ENCODE measurements around the gene SELENOI.
A peak's percentile ranks its signal among the peaks of the same experiment; 100 is the strongest.
"Not testable (repeated sequence)": the region's sequence is repeated elsewhere in the genome, so short reads cannot be mapped to it uniquely, and the experiment has no call there.

SELENOI gene

DNA sequence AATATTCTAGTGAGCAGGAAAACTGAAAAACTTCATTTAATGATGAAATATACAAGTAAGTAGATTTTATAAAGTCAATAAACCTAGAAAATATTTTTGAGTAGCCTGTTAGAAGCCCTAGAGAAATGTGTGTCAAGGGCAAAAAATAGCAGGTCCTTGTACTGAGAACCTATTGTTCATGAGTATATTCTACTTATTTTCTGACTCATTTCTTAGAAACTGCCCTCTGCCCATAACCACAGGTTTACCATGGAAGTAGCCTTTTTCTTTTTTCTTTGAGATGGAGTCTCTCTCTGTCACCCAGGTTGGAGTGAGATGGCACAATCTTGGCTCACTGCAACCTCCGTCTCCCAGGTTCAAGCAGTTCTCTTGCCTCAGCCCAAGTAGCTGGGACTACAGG lies 19.4 kb upstream of the SELENOI start:
- no peak for DNase-seq (ENCODE audit: low read depth in 2 of 2)

DNA sequence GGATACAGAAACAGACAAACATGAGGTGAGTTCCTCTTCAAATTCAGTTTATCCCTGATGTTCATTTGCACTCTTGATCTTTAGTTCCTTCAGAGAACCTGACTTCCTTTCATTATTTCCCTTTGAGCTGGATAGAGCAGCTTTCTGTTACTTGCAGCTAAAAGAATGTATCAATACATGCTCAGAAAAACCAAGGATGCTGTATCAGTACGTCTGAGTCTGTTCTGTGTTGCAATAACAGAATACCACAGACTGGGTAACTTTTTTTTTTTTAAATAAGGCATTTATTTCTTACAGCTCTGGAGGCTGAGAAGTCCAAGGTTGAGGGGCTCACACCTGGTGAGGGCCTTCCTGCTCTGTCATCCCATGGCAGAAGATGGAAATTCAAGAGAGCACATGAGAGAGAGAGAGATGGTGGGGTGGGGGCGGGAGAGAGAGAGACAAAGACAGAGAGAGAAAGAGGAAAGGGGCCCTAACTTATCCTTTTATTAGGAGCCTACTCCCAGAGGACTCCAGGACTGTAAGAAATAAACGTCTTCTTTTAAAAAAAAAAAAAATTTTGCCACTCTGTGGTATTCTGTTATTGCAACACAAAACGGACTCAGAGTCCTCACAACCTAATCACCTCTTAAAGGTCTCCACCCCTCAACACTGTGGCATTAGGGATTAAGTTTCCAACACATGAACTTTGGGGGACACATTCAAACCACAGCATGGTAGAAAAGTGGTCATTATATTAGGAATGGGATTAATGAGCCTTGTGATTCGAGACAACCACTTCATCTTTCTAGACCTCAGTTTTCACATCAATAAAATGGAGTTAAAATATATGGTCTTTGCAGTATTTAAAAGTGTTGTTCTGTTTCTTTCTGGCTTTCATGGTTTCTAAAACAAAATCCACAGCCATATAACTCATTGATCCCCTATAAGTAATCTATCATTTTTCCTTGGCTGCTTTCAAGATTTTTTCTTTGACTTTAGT lies 18.4 kb upstream of the SELENOI start:
- no peak for DNase-seq (ENCODE audit: low read depth in 2 of 2)

DNA sequence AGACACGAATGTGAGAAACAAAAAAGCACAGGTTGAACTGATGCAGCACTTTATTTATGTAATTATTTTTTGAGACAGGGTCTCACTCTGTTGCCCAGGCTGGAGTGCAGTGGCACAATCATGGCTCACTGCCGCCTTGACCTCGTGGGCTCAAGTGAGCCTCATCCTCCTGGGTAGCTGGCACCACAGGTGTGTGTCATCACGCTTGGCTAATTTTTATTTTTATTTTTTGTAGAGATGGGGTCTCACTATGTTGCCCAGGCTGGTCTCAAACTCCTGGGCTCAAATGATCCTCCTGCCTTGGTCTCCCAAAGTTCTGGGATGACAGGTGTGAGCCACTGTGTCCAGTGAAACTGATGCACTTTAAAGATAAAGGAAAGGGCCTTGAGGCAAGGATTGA lies 16.9 kb upstream of the SELENOI start:
- DNase-seq (ENCODE audit: low read depth in 2 of 2) = not testable (repeated sequence)

DNA sequence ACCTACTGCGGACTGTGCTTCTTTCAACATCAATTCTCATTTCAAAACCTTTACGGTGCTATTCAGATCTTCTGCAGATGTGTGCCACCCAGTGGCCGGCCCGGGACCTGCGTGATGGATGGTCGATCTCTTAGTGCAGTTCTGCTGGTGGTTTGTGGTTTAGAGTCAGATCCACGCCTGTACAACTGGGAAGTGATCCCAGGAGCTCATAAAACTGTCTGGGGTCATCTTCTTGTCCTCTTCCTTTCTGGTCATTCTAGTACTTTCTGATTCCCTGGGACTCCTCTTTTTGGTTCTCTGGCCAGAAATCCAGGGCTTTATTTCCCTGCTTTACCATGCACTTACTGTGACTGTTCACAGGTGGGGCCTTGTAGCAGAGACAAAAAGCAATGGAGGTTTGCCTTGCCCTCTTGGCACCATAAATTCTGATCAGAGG lies 15.8 kb upstream of the SELENOI start:
- DNase-seq (ENCODE audit: low read depth in 2 of 2) = peak; percentile 72 to 79

DNA sequence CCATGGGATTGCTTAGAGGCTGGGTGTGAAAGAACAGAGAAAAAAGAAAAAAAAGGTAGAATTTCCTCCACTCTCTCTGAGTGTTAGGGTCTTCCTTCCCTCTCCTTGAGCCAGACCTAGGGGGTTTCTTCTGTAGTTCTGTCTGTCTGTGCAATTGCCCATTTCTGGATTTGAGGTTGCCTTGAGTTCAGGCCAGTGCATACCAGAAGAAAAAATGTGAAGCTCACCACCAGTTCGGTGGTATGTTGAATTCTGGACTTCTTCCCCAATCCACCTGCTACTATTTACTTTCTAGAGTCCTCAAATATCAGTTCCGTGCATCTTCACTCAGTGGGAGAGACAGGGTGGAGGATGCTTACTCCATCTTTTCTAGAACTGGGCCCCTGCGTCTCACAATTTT lies 15.3 kb upstream of the SELENOI start:
- no peak for DNase-seq (ENCODE audit: low read depth in 2 of 2)

DNA sequence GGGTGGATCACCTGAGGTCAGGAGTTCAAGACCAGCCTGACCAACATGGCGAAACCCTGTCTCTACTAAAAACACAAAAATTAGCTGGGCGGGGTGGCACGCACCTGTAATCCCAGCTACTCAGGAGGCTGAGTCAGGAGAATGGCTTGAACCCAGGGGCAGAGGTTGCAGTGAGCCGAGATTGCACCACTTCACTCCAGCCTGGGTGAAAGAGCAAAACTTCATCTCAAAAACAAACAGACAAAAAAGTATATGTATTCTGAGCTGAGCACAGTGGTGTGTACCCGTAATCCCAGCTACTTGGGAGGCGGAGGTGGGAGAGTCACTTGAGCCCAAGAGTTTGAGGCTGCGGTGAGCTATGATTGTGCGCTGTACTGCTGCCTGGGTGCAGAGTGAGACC lies 14.6 kb upstream of the SELENOI start:
- DNase-seq (ENCODE audit: low read depth in 2 of 2) = not testable (repeated sequence)

DNA sequence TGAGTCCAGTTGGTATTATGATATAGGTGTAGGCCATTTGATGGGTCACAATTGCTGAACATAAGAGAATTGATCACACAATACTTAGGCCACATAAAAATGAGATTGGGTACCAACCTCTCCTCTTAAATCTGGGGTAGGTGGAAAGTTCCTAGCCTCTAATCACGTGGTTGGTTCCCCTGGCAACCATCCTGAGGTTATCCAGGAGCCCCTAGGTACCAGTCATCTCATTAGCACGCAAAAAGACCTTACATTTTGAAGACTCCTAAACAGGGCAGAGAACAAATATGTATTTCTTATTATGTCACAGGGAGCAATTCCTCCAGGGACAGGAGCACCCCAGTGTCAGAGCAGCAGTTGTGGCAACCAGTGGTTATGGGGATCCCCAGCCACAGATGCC lies 12.7 kb upstream of the SELENOI start:
- no peak for DNase-seq (ENCODE audit: low read depth in 2 of 2)

DNA sequence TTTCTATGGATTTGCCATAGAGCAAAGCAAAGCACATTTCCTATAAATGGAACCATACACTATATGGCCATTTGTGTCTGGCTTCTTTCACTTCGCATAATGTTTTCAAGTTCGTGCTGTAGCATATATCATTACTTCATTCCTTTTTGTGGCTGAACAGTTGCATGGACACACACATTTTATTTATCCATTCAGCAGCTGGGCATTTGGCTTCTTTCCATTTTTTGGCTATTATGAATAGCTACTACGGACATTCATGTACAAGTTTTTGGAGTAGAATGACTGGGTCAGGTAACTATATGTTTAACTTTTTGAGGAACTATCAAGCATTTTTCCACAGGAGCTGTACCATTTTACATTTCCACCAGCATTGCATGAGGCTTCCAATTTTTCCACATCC lies 10.7 kb upstream of the SELENOI start:
- DNase-seq (ENCODE audit: low read depth in 2 of 2) = no peak

DNA sequence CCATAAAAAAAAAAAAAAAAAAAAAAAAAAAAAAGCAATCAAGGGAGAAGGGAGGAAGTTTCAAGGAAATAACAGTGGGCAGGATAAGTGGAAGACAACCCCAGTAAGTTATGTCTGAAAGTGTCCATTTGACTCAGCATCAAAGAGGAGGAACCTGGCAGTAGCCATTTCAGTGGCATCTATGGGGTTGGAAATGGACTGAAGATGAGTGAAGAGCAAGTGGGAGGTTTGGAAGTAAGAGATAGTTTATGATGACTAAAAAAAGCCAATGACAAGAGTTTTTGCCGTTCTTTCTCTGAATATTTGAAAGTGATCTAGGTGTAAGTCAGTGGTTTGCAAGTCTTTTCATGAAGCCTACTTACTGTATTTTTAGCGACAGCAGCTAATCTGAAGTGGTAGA lies 9.2 kb upstream of the SELENOI start:
- no peak for DNase-seq (ENCODE audit: low read depth in 2 of 2)

DNA sequence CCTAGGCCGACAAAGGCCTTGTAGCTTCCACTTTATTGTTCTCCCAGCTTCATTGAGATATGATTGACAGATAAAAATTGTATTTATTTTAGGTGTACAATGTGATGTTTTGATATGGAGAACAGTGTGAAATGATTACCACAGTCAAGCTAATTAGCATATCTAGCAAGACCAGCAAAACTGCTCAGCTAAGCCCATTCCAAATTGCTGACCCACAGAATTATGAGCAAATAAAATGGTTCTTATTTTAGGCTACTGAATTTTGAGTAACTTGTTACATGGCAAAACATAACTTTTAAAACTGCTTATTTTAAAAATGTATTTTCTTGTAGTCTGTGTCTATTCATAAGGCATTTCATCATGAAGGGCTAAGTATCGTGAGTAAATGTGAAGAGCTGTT lies 8.6 kb upstream of the SELENOI start:
- DNase-seq (ENCODE audit: low read depth in 2 of 2) = no peak

DNA sequence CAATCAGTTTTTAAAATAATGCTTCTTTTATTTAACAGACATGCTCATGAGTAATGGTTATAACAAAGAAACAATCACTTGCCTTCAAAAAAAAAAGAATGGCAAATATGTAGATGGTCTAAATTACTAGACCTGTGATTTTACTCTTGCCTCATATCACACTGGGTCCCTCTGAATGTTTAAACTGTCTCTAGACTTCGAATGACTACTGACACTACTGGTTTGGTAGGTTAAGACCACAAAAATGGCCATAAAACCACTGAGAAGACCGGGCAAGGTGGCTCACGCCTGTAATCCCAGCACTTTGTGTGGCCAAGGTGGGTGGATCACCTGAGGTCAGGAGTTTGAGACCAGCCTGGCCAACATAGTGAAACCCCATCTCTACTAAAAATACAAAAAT lies 5.1 kb upstream of the SELENOI start:
- DNase-seq (ENCODE audit: low read depth in 2 of 2) = no peak

DNA sequence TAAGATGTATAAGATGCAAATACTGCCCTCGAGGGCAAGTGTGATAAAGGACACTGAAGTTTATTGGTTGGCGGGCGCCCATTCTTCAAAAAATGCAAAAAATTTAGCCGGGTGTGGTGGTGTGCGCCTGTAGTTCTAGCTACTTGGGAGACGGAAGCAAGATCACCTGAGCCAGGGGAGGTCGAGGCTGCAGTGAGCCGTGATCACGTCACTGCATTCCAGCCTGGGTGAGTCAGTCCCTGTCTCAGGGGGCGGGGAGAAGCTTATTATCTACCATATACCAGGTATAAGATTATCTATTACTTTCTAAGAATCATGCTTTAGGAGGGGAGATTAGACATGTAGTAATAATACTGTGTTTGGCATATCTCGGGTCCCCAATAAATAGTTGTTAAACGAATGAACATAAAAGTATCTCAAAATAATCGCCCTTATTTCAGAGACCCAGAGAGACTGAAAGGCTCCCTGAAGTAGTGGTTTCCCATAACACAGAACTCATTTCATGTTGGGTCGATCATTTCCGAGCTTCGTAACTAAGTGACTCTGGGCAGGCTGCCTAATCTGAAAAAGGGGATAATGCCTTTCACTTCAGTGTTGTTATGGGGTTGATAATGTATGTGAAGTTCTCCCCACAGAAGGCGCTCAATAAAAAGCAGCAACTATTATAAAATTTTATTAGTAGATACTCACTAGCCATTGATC lies 1.2 kb upstream of the SELENOI start:
- DNase-seq (ENCODE audit: low read depth in 2 of 2) = peak in 1 of 2 donors; percentile 18

DNA sequence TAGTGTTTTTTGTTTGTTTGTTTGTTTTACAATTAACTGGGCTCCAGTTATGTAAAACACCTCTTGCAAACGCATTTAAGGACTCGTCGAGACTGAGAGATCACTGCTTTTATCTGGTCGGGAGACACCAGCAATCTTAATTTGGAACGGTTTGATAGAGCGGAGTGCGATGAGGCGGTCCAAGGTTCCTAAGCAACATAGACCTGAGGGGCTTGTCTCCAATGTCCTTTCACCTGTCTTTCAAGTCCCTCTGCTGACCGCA lies 729 bp upstream of the SELENOI start:
- no peak for DNase-seq (ENCODE audit: low read depth in 2 of 2)

DNA sequence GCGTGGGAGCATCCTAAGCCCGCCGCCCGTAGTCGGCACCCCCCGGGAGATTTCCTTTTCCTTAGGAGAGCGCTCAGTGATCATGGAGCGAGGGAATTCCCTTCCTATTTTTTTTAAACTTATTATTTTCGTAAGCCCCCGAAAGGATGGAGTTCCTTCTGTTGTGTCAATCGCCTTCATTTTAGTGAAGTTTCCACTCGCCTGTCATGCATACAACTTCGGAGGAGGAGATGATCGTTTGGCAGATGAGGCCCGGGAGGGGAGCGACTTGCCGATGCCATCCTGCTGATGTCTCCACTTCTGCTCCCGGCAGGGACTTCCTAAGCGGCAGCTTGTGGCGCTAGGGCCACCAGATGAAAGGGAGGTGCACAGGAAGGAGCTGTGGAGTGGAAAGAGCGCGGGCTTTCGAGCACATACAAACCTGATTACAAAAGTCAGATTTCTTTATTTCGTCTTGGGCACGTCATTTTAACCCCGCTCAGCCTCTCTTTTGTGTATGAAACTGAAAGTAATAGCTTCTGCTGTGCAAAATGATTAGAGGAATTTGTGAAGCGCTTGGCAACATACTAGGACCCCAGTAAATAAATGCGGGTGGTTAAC lies 611 bp downstream of the SELENOI start, which contains the start of gene ADGRF3:
Gene ADGRF3 (minus strand): TSS at position 336 of the 600 bp plus-strand sequence. CDS start 555 bp downstream, outside the sequence.
- peak; percentile 33 to 43 for DNase-seq (ENCODE audit: low read depth in 2 of 2)

DNA sequence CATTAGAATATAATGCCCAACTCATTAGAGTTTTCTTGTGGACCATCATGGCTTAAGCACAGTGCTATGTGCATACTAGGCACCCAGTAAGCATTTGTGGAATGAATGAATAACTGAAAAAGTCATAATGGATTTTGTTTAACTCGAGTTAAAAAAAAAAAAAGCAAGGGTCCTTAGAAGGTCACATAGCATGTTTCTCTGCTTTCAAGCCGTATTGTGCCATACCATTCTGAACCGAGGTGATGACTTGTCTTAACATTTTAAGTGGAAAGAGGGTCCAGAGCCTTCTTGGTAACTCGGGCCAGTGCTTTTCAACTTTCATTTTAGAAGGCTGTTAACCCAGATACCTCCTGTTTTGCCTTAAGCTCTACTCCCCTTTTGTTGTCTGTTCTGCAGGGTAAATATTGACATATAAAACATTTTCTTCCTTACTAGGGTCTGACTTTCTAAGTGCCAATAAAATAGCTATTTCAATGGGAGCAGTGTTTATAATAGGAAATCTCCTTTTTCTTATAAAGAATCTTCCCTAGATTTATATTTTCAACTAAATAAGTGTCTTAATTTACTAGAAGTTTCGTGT lies 1.4 kb downstream of the SELENOI start:
- no peak for DNase-seq (ENCODE audit: low read depth in 2 of 2)

DNA sequence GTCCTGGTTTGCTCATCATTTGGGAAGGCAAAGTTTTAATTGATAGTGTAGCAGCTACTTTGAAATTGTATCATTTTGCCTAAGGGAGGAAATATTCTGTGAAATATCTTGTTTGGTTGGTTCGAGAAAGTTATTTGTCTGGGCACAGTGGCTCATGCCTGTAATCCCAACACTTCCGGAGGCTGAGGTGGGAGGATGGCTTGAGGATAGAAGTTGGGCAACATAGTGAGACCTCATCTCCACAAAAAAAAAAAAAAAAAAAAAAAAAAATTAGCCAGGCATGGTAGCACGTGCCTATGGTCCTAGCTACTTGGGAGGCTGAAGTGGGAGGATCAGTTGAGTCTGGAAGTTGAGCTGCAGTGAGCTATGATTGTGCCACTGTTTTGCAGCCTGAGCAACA lies 3.7 kb downstream of the SELENOI start:
- no peak for DNase-seq (ENCODE audit: low read depth in 2 of 2)

DNA sequence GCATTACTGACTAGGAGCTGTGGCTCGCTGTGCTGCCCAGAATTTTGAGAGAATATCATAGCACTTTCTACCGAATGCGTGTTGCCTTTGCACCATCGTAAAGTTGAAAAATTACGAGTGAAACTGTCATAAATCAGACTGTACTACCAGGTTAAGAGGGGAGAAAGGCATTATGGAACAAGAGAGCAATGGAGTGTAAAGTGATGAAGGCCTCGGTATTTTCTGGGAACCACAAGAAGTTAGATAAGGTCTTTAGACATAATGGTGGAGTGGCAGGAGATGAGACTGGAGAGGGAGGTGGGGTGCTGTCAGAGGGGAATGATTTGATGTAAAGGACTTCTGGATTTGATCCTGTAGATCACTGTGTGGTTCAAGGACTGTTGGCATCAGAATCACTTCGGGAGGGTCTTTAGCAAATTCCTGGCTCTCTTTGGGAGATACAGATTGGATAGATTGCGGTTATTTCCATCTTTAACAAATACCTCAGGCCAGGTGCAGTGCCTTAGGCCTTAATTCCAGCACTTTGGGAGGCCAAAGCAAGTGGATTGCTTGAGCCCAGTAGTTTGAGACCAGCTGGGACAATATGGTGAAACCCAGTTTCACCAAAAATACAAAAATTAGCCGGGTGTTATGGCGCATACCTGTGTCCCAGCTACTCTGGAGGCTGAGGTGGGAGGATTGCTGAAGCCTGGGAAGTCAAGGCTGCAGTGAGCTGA lies 5.6 kb downstream of the SELENOI start:
- no peak for DNase-seq (ENCODE audit: low read depth in 2 of 2)

DNA sequence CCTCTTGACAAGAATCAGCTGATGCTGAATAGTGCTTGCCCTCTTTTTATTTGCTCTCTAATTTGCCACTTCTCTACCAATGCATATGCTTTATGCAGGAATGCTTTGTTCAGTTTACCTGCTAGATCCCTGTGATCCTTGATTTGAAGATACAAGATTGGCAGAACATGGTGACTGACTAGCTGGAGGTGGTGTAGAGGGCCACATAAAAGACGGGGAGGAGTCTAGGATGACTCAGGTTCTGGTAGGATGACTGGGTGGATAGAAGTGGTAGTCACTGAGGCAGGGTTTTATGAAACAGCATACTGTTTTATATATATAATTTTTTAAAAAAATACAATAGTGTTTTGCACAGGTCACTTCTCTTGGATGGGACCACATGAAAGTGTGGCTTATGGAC lies 6.9 kb downstream of the SELENOI start:
- peak in 1 of 2 donors; percentile 31 for DNase-seq (ENCODE audit: low read depth in 2 of 2)

DNA sequence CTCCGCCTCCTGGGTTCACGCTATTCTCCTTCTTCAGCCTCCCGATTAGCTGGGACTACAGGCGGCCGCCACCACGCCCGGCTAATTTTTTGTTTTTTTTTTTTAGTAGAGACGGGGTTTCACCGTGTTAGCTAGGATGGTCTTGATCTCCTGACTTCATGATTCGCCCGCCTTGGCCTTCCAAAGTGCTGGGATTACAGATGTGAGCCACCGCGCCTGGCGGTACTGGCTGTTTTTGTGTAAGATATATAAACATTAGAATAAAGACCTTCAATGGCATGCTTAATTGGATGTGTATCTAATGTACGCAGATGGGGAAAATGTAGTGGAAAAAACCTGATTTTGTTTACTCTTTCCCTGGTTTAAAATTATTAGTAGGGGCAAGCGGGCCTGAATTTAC lies 8.5 kb downstream of the SELENOI start:
- DNase-seq (ENCODE audit: low read depth in 2 of 2) = not testable (repeated sequence)

DNA sequence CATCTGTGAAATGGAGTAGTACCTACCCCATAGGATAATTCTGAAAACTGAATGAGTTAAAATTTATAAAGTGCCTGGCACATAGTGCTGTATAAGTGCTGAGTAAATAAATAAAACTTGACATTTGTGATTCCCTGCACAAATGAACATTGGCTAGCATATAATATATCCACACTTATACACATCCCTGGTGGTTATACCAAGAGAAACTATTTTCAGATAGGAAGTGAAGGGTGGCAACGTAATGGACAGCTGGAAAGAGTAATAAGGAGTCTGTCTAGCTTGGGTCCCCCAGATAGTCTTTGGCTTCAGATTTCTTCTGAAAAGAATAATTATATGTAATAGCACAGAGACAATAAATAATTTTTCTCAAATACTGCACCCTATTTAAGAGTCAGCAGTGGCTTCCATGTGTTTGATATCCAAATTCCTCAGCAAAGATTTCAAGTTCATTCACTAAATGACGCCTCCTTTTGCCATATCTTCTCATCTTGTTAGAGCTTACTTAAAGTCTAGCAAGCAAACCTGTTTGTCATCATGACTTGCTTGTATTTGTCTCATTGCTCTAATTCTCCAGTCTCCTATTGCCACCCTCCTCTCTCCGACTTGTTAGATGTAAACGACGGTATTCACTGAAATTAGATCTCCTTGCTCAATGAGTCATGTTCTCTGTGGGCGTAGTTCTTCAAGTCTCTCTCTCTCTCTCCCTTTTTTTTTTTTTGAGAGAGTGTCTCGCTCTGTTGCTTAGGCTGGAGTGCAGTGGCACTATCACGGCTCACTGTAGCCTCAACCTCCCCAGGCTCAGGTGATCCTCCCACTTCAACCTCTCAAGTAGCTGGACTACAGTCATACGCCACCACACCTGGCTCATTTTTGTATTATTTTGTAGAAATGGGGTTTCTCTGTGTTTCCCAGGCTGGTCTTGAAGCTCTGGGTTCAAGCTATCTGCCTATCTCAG lies 9.4 kb downstream of the SELENOI start:
- no peak for DNase-seq (ENCODE audit: low read depth in 2 of 2)

Measured in stimulated activated CD4-positive, alpha-beta T cell treated with anti-CD3 and anti-CD28 coated beads, Interleukin-1b, Interleukin-23, amount 100 ng/mL, for 4 hours (primary cell).